Esophagus squamous epithelium (tissue), 5 donors: ENCODE data around the gene RAI14. TPM values are rescaled to one million over a fixed set of nuclear protein-coding genes. Genes with fewer than 3 reads are reported as not detected.

Experiments
- DNase-seq: peaks from one replicate; lab custom pipeline; 2025; lab: John Stamatoyannopoulos, UW
- H3K27ac ChIP-seq, 4 donors: fragments of 200-600 bp; sonication (generic); one replicate each; pipeline ENCODE4 v1.5.1; 2016 to 2019; ENCODE audit warnings: mild to moderate bottlenecking in 1 of 4
- H3K27me3 ChIP-seq, 4 donors: fragments of 200-600 bp; sonication (generic); 1 replicate in 3 of 4; 2 replicates in 1 of 4; pipeline versions ENCODE4 v1.5.1 to v1.6.0; 2017 to 2021; ENCODE audit warnings: antibody characterized with exemption in 1 of 4
- H3K36me3 ChIP-seq, 3 donors: fragments of 200-600 bp; sonication (generic); one replicate each; pipeline ENCODE4 v1.5.1; 2016 to 2019
- H3K4me1 ChIP-seq, 3 donors: fragments of 200-600 bp; sonication (generic); one replicate each; pipeline ENCODE4 v1.5.1; 2017 to 2019
- H3K4me3 ChIP-seq, 4 donors: fragments of 200-600 bp; sonication (generic); 1 replicate in 3 of 4; 2 replicates in 1 of 4; pipeline ENCODE4 v1.5.1; 2016 to 2019; ENCODE audit warnings: mild to moderate bottlenecking in 2 of 4, moderate library complexity in 1 of 4
- H3K9me3 ChIP-seq, 3 donors: fragments of 200-600 bp; sonication (generic); one replicate each; pipeline ENCODE4 v1.5.1; 2016 to 2019
- CTCF ChIP-seq, 6 experiments: fragments of 450-650 bp in 4 of 6; fragments of 200-600 bp in 2 of 6; sonication (generic) in 2 of 6; IDR thresholded peaks; one replicate each; pipeline ENCODE4 v1.5.1; 2016 to 2019; ENCODE audit warnings: antibody characterized with exemption in 6 of 6, mild to moderate bottlenecking in 4 of 6, moderate library complexity in 4 of 6
- POLR2A ChIP-seq, 4 donors: fragments of 450-650 bp; IDR thresholded peaks; one replicate each; pipeline ENCODE4 v1.6.1; 2017; ENCODE audit warnings: antibody characterized with exemption in 4 of 4, mild to moderate bottlenecking in 4 of 4, moderate library complexity in 3 of 4
- WGBS, 2 donors: methylation state at CpG; one replicate each; pipeline ENCODE4 v1.1.5; 2018; 5-methylcytosine and 5-hydroxymethylcytosine counted together
- intact Hi-C: fragments of 100-400 bp; cut with DNase I; formaldehyde crosslinking; loops from one replicate; pipeline ENCODE4 v1.15.0; 2022
- total RNA-seq, 4 donors: library from RNA; depleted of rRNA; stranded (reverse); fragments of >200 nt; gene quantifications; one replicate each; pipeline ENCODE4 v1.1.0, GENCODE V29; 2016
- donor health status: DM: yes; HTN: yes; CAD: no.

The RAI14 gene
- total RNA-seq, 4 donors from 2014 or later, result 5.2 to 18.7 (median 9.0) TPM

- intact Hi-C loops, result no loop called here
- Histone ChIP-seq H3K9me3 (no peaks in the 10 kb centered on the region), H3K36me3 (no peaks in the 10 kb centered on the region), H3K27me3 (peaks cover 0 to 7% (median 0%) of the 10 kb centered on the region in 4 donors), H3K27ac (no peak overlapping the region), H3K4me1 (peaks cover 5 to 26% (median 9%) of the 10 kb centered on the region in 3 donors), H3K4me3 (no peak overlapping the region)
- DNase-seq, result no peak
- TF ChIP-seq CTCF (IDR thresholded peaks at IDR 0.05) (no peak), POLR2A (IDR thresholded peaks at IDR 0.05) (no peak)
Measured at GRCh38 chr5:34652914-34653313, 3.2 kb upstream of the RAI14 start.

- no peak overlapping the region for H3K4me3 ChIP-seq
- H3K27ac ChIP-seq, result no peak overlapping the region
- no peaks in the 10 kb centered on the region for H3K9me3 ChIP-seq
- H3K27me3 ChIP-seq, result peaks cover 0 to 7% (median 0%) of the 10 kb centered on the region in 4 donors
- H3K4me1 ChIP-seq, result peaks cover 5 to 34% (median 12%) of the 10 kb centered on the region in 3 donors
- DNase-seq, result no peak
- intact Hi-C loops, result no loop called here
- no peak for TF ChIP-seq POLR2A (IDR thresholded peaks at IDR 0.05)
- no peak for TF ChIP-seq CTCF (IDR thresholded peaks at IDR 0.05)
- no peaks in the 10 kb centered on the region for H3K36me3 ChIP-seq
Measured at GRCh38 chr5:34653708-34654107, 2.4 kb upstream of the RAI14 start.

- no peak for DNase-seq
- H3K36me3 ChIP-seq, result no peaks in the 10 kb centered on the region
- H3K4me3 ChIP-seq, result peak overlapping the region; percentile 61 to 88 (median 78)
- H3K27ac ChIP-seq, result peak overlapping the region; percentile 78 to 96 (median 93)
- 0 to 1% methylated on average over 8 to 16 of the region's 16 CpGs for WGBS, 2 donors
- intact Hi-C loops, result no loop called here
- no peaks in the 10 kb centered on the region for H3K9me3 ChIP-seq
- peaks cover 0 to 7% (median 0%) of the 10 kb centered on the region in 4 donors for H3K27me3 ChIP-seq
- no peak for TF ChIP-seq CTCF (IDR thresholded peaks at IDR 0.05)
- TF ChIP-seq POLR2A (IDR thresholded peaks at IDR 0.05), result peak in 1 of 4 donors; percentile 34
- peaks cover 5 to 34% (median 12%) of the 10 kb centered on the region in 3 donors for H3K4me1 ChIP-seq
Measured at GRCh38 chr5:34655354-34655991, 655 bp upstream of the RAI14 start.

- intact Hi-C loops, result no loop called here
- H3K9me3 ChIP-seq, result no peaks in the 10 kb centered on the region
- no peaks in the 10 kb centered on the region for H3K36me3 ChIP-seq
- peaks cover 5 to 34% (median 12%) of the 10 kb centered on the region in 3 donors for H3K4me1 ChIP-seq
- peak overlapping the region; percentile 78 to 96 (median 93) for H3K27ac ChIP-seq
- TF ChIP-seq POLR2A (IDR thresholded peaks at IDR 0.05) (no peak), CTCF (IDR thresholded peaks at IDR 0.05) (no peak)
- peaks cover 0 to 7% (median 0%) of the 10 kb centered on the region in 4 donors for H3K27me3 ChIP-seq
- peak overlapping the region; percentile 61 to 88 (median 78) for H3K4me3 ChIP-seq
- no peak for DNase-seq
- WGBS, 2 donors, result 0% methylated on average over 15 of the region's 53 CpGs; no CpG with 5 or more reads in 1 of the 2 donors
Measured at GRCh38 chr5:34656700-34657273, 659 bp downstream of the RAI14 start.

- peak overlapping the region; percentile 78 to 96 (median 93) for H3K27ac ChIP-seq
- no peak for TF ChIP-seq POLR2A (IDR thresholded peaks at IDR 0.05)
- TF ChIP-seq CTCF (IDR thresholded peaks at IDR 0.05), result no peak
- WGBS, 2 donors, result 7 to 29% methylated on average over 3 to 10 of the region's 28 CpGs
- H3K4me3 ChIP-seq, result peak overlapping the region; percentile 61 to 88 (median 78)
- intact Hi-C loops, result no loop called here
- H3K36me3 ChIP-seq, result no peaks in the 10 kb centered on the region
- H3K9me3 ChIP-seq, result no peaks in the 10 kb centered on the region
- H3K27me3 ChIP-seq, result peaks cover 0 to 7% (median 0%) of the 10 kb centered on the region in 4 donors
- peaks cover 5 to 34% (median 12%) of the 10 kb centered on the region in 3 donors for H3K4me1 ChIP-seq
- no peak for DNase-seq
Measured at GRCh38 chr5:34657274-34657921, 1.3 kb downstream of the RAI14 start.
